Keratinocyte (primary cell): ENCODE data around the gene SLC16A14. TPM values are rescaled to one million over a fixed set of nuclear protein-coding genes. Genes with fewer than 3 reads are reported as not detected.

Source experiments
- DNase-seq: peaks from one replicate; pipeline ENCODE4 v3.0.0-alpha.2; 2011; ENCODE audit warnings: low read depth, missing footprints, low spot score
- FAIRE-seq: peaks from 2 replicates; lab custom pipeline; 2011; peaks lifted over from hg19 to GRCh38; lab: Jason Lieb, UNC
- H2AFZ ChIP-seq: 2 replicates; pipeline ENCODE4 v1.6.0; 2012; ENCODE audit warnings: low read length, control low read depth, inconsistent platforms; ENCODE audit not compliant: control insufficient read depth
- H3K27ac ChIP-seq: 2 replicates; pipeline ENCODE4 v1.5.1; 2011; ENCODE audit warnings: low read length; ENCODE audit not compliant: control insufficient read depth, insufficient read depth
- H3K27me3 ChIP-seq: 3 replicates; pipeline ENCODE4 v1.6.0; 2011; ENCODE audit warnings: low read length; ENCODE audit not compliant: control insufficient read depth, insufficient read depth; ENCODE audit errors: extremely low read depth
- H3K36me3 ChIP-seq, 2 experiments: 2 replicates in 1 of 2; 3 replicates in 1 of 2; pipeline ENCODE4 v1.5.1; 2011; ENCODE audit warnings: low read length in 2 of 2, mild to moderate bottlenecking in 1 of 2; ENCODE audit not compliant: control insufficient read depth in 2 of 2, insufficient read depth in 2 of 2; ENCODE audit errors: extremely low read depth in 1 of 2
- H3K4me1 ChIP-seq: 3 replicates; pipeline ENCODE4 v1.5.1; 2011; ENCODE audit warnings: low read length; ENCODE audit not compliant: control insufficient read depth, insufficient read depth; ENCODE audit errors: extremely low read depth
- H3K4me2 ChIP-seq: 3 replicates; pipeline ENCODE4 v1.6.0; 2011; ENCODE audit warnings: low read depth, low read length; ENCODE audit not compliant: control insufficient read depth, insufficient read depth; ENCODE audit errors: extremely low read depth
- H3K4me3 ChIP-seq, 3 experiments: fragments of 200-600 bp in 1 of 3; sonication (generic) in 1 of 3; 2 replicates in 2 of 3; 3 replicates in 1 of 3; pipeline ENCODE4 v1.5.1; 2011 to 2016; ENCODE audit warnings: low read length in 3 of 3, mild to moderate bottlenecking in 3 of 3, control low read depth in 2 of 3, inconsistent platforms in 1 of 3, low read depth in 1 of 3, mixed read lengths in 1 of 3, mixed run types in 1 of 3, moderate library complexity in 1 of 3; ENCODE audit not compliant: control insufficient read depth in 2 of 3, insufficient read depth in 2 of 3; ENCODE audit errors: extremely low read depth in 1 of 3
- H3K79me2 ChIP-seq: 2 replicates; pipeline ENCODE4 v1.6.0; 2012; ENCODE audit warnings: low read length; ENCODE audit not compliant: control insufficient read depth, insufficient read depth
- H3K9ac ChIP-seq: 3 replicates; pipeline ENCODE4 v1.6.0; 2011; ENCODE audit warnings: low read length; ENCODE audit not compliant: control insufficient read depth, insufficient read depth; ENCODE audit errors: extremely low read depth
- H3K9me1 ChIP-seq: 3 replicates; pipeline ENCODE4 v1.6.0; 2011; ENCODE audit warnings: low read length; ENCODE audit not compliant: control insufficient read depth, insufficient read depth; ENCODE audit errors: extremely low read depth
- H3K9me3 ChIP-seq: 2 replicates; pipeline ENCODE4 v1.5.1; 2012; ENCODE audit warnings: low read depth, low read length; ENCODE audit not compliant: control insufficient read depth
- H4K20me1 ChIP-seq: 3 replicates; pipeline ENCODE4 v1.6.0; 2011; ENCODE audit warnings: low read length; ENCODE audit not compliant: control insufficient read depth, insufficient read depth; ENCODE audit errors: extremely low read depth
- CTCF ChIP-seq, 3 experiments: IDR thresholded peaks in 1 of 3; conservative IDR thresholded peaks in 1 of 3; optimal IDR thresholded peaks in 1 of 3; 2 replicates in 2 of 3; 3 replicates in 1 of 3; pipeline versions ENCODE3 to v1.5.1; 2011; ENCODE audit warnings: low read length in 3 of 3, mild to moderate bottlenecking in 3 of 3, moderate library complexity in 2 of 3, control low read depth in 1 of 3, inconsistent platforms in 1 of 3; ENCODE audit not compliant: insufficient read depth in 2 of 3; ENCODE audit errors: extremely low read depth in 1 of 3
- EZH2 ChIP-seq: IDR thresholded peaks from one replicate; pipeline ENCODE4 v1.6.1; 2012; ENCODE audit warnings: inconsistent platforms, mild to moderate bottlenecking, low read length, moderate library complexity
- dilution Hi-C: fragments of 300-500 bp; cut with MboI; formaldehyde crosslinking; loops from one replicate; pipeline ENCODE4 v1.7.0; 2020; ENCODE audit warnings: low sequenced_read_pairs; ENCODE audit not compliant: extremely low pct_ligation_motif_present
- polyA plus RNA-seq, 5 experiments: library from polyadenylated mRNA; depleted of rRNA in 3 of 5; stranded (reverse) in 3 of 5; stranded (forward) in 1 of 5; unstranded in 1 of 5; fragments of >200 nt; gene quantifications; 1 replicate in 1 of 5; 2 replicates in 3 of 5; 3 replicates in 1 of 5; pipeline versions ENCODE4 v1.2.1 to v1.2.3, GENCODE V29; 2011 to 2012; ENCODE audit warnings: missing spikeins in 2 of 5, low read depth in 1 of 5, low replicate concordance in 1 of 5

SLC16A14 gene
- polyA plus RNA-seq, 1 donor (not counting 4 experiments of a cell fraction or from before 2014, with no cell fraction given) = 0.97 TPM

- no peaks in the 10 kb centered on the region for H3K27me3 ChIP-seq
- H3K9me3 ChIP-seq = no peaks in the 10 kb centered on the region
- no peak overlapping the region for H3K27ac ChIP-seq
- no peaks in the 10 kb centered on the region for H4K20me1 ChIP-seq
- no peaks in the 10 kb centered on the region for H3K36me3 ChIP-seq
- FAIRE-seq (no peak), DNase-seq (no peak)
- H3K79me2 ChIP-seq = no peaks in the 10 kb centered on the region
- no peaks in the 10 kb centered on the region for H3K9me1 ChIP-seq
- peak in 1 of 3 experiments; percentile 23 for TF ChIP-seq CTCF (optimal IDR thresholded peaks at IDR 0.05 in 1 of 3, IDR thresholded peaks at IDR 0.05 in 1 of 3, conservative IDR thresholded peaks at IDR 0.05 in 1 of 3; ENCODE audit: extremely low read depth in 1 of 3, insufficient read depth in 2 of 3, low read length in 3 of 3)
- TF ChIP-seq EZH2 = no peak
- no peak overlapping the region for H3K4me3 ChIP-seq
- H3K4me2 ChIP-seq = no peak overlapping the region
- no peak overlapping the region for H2AFZ ChIP-seq
- H3K4me1 ChIP-seq = no peaks in the 10 kb centered on the region
- dilution Hi-C loops = no loop called here
- no peak overlapping the region for H3K9ac ChIP-seq
Observed at GRCh38 chr2:230075988-230076631, 7.4 kb upstream of the SLC16A14 start.

- no peaks in the 10 kb centered on the region for H3K9me1 ChIP-seq
- peaks cover 14% of the 10 kb centered on the region for H3K4me1 ChIP-seq
- H3K79me2 ChIP-seq = no peaks in the 10 kb centered on the region
- TF ChIP-seq CTCF (optimal IDR thresholded peaks at IDR 0.05 in 1 of 3, IDR thresholded peaks at IDR 0.05 in 1 of 3, conservative IDR thresholded peaks at IDR 0.05 in 1 of 3; ENCODE audit: extremely low read depth in 1 of 3, insufficient read depth in 2 of 3, low read length in 3 of 3) (no peak), EZH2 (no peak)
- no peaks in the 10 kb centered on the region for H3K9me3 ChIP-seq
- no peak overlapping the region for H2AFZ ChIP-seq
- H3K4me2 ChIP-seq = no peak overlapping the region
- peaks cover 5% of the 10 kb centered on the region for H3K27me3 ChIP-seq
- H3K36me3 ChIP-seq = no peaks in the 10 kb centered on the region
- no peak overlapping the region for H3K9ac ChIP-seq
- no peak overlapping the region for H3K27ac ChIP-seq
- no peak overlapping the region for H3K4me3 ChIP-seq
- FAIRE-seq (no peak), DNase-seq (no peak)
- H4K20me1 ChIP-seq = no peaks in the 10 kb centered on the region
- dilution Hi-C loops = no loop called here
Observed at GRCh38 chr2:230071421-230071820, 2.7 kb upstream of the SLC16A14 start.
